Measurements from ENCODE around the gene SLC6A8. TPM values are rescaled to one million over a fixed set of nuclear protein-coding genes. Genes with fewer than 3 reads are reported as not detected.

The SLC6A8 gene
- total RNA-seq, 1 donor from 2014 or later = 56.8 TPM

GRCh38 chrX:153719238-153719637, 31.5 kb downstream of the SLC6A8 start:
- Mint-ChIP-seq H3K9me3 (no peaks in the 10 kb centered on the region), H3K27me3 (no peaks in the 10 kb centered on the region), H3K4me3 (no peak overlapping the region), H3K4me1 (ENCODE audit: unreplicated experiment) (peaks cover 6% of the 10 kb centered on the region), H3K36me3 (peaks cover 12% of the 10 kb centered on the region), H3K27ac (no peak overlapping the region)
- no peak for DNase-seq (ENCODE audit: extremely low spot score, unreplicated experiment)
- no peak for TF ChIP-seq CTCF (conservative IDR thresholded peaks at IDR 0.05)

- Mint-ChIP-seq H3K27ac (no peak overlapping the region), H3K27me3 (no peaks in the 10 kb centered on the region), H3K9me3 (no peaks in the 10 kb centered on the region), H3K36me3 (peaks cover 11% of the 10 kb centered on the region), H3K4me1 (ENCODE audit: unreplicated experiment) (peaks cover 6% of the 10 kb centered on the region), H3K4me3 (no peak overlapping the region)
- DNase-seq (ENCODE audit: extremely low spot score, unreplicated experiment) = no peak
- TF ChIP-seq CTCF (conservative IDR thresholded peaks at IDR 0.05) = no peak
Measured at GRCh38 chrX:153719701-153720100, 32.0 kb downstream of the SLC6A8 start.

GRCh38 chrX:153722704-153723350, 35.1 kb downstream of the SLC6A8 start:
- Mint-ChIP-seq H3K27ac (peak overlapping the region; percentile 94), H3K36me3 (peaks cover 11% of the 10 kb centered on the region), H3K9me3 (no peaks in the 10 kb centered on the region), H3K4me1 (ENCODE audit: unreplicated experiment) (peaks cover 9% of the 10 kb centered on the region), H3K27me3 (no peaks in the 10 kb centered on the region), H3K4me3 (peak overlapping the region; percentile 90)
- DNase-seq (ENCODE audit: extremely low spot score, unreplicated experiment) = no peak
- no peak for TF ChIP-seq CTCF (conservative IDR thresholded peaks at IDR 0.05)

- peak overlapping the region; percentile 90 for H3K4me3 Mint-ChIP-seq
- H3K27me3 Mint-ChIP-seq = no peaks in the 10 kb centered on the region
- no peaks in the 10 kb centered on the region for H3K9me3 Mint-ChIP-seq
- TF ChIP-seq CTCF (conservative IDR thresholded peaks at IDR 0.05) = peak; percentile 32
- peak; percentile 80 for DNase-seq (ENCODE audit: extremely low spot score, unreplicated experiment)
- peak overlapping the region; percentile 94 for H3K27ac Mint-ChIP-seq
- H3K36me3 Mint-ChIP-seq = peaks cover 11% of the 10 kb centered on the region
- peaks cover 9% of the 10 kb centered on the region for H3K4me1 Mint-ChIP-seq (ENCODE audit: unreplicated experiment)
Measured at GRCh38 chrX:153723351-153724251, 35.9 kb downstream of the SLC6A8 start.

GRCh38 chrX:153724252-153725038, 36.7 kb downstream of the SLC6A8 start, which contains the start of the genes ABCD1 and BCAP31:
Gene ABCD1 (plus strand): TSS chrX:153724856. CDS start chrX:153725267, 411 bp downstream.
Gene BCAP31 (minus strand): TSS chrX:153724387. CDS start chrX:153723244, 1,143 bp downstream.
- peak within 1 kb of the TSS; percentile 94 for H3K27ac Mint-ChIP-seq
- TF ChIP-seq CTCF (conservative IDR thresholded peaks at IDR 0.05) = no peak
- no peaks in the 10 kb centered on the region for H3K27me3 Mint-ChIP-seq
- peak within 1 kb of the TSS; percentile 90 for H3K4me3 Mint-ChIP-seq
- H3K4me1 Mint-ChIP-seq (ENCODE audit: unreplicated experiment) = peaks cover 9% of the 10 kb centered on the region
- peaks cover 6% of the 10 kb centered on the region for H3K36me3 Mint-ChIP-seq
- peak; percentile 93 for DNase-seq (ENCODE audit: extremely low spot score, unreplicated experiment)
- no peaks in the 10 kb centered on the region for H3K9me3 Mint-ChIP-seq

All from type B pancreatic cell (in vitro differentiated cells).